Coronary artery (tissue), 2 donors: ENCODE results near the gene ERN2.

Experiments used
- DNase-seq: peaks from one replicate; pipeline ENCODE4 v3.0.0-alpha.2; 2017; ENCODE audit warnings: low spot score
- H3K27ac ChIP-seq, 2 donors: fragments of 200-600 bp; sonication (generic); one replicate each; pipeline ENCODE4 v1.5.1; 2016 to 2019
- H3K4me3 ChIP-seq: fragments of 200-600 bp; sonication (generic); 2 replicates; pipeline ENCODE4 v1.5.1; 2016; ENCODE audit warnings: mild to moderate bottlenecking, moderate library complexity
- CTCF ChIP-seq: fragments of 200-600 bp; sonication (generic); IDR thresholded peaks from one replicate; pipeline ENCODE4 v1.5.1; 2019; ENCODE audit warnings: antibody characterized with exemption

ERN2 gene

GRCh38 chr16:23683487-23683886, 29.5 kb downstream of the ERN2 start:
- no peak for TF ChIP-seq CTCF
- no peak overlapping the region for H3K27ac ChIP-seq
- no peak overlapping the region for H3K4me3 ChIP-seq
- no peak for DNase-seq

GRCh38 chr16:23682181-23682580, 30.8 kb downstream of the ERN2 start:
- Histone ChIP-seq H3K27ac (no peak overlapping the region), H3K4me3 (no peak overlapping the region)
- no peak for DNase-seq
- TF ChIP-seq CTCF, result no peak

GRCh38 chr16:23679986-23680336, 33.1 kb downstream of the ERN2 start:
- no peak for DNase-seq
- TF ChIP-seq CTCF, result no peak
- H3K4me3 ChIP-seq, result no peak overlapping the region
- no peak overlapping the region for H3K27ac ChIP-seq

- Histone ChIP-seq H3K27ac (no peak overlapping the region), H3K4me3 (peak overlapping the region; percentile 71)
- no peak for DNase-seq
- TF ChIP-seq CTCF, result no peak
These were observed 33.6 kb downstream of the ERN2 start for GRCh38 chr16:23679274-23679985.

- Histone ChIP-seq H3K27ac (peak within 1 kb of the TSS in 1 of 2 donors; percentile 47), H3K4me3 (peak within 1 kb of the TSS; percentile 71)
- DNase-seq, result no peak
- TF ChIP-seq CTCF, result no peak
These were observed 34.4 kb downstream of the ERN2 start, which contains the start of gene PLK1 for GRCh38 chr16:23678430-23679273. TSS of gene PLK1 (plus strand) at chr16:23678889. CDS start at chr16:23678933, 44 bp downstream.

GRCh38 chr16:23676924-23677480, 36.0 kb downstream of the ERN2 start:
- H3K4me3 ChIP-seq, result no peak overlapping the region
- H3K27ac ChIP-seq, result no peak overlapping the region
- TF ChIP-seq CTCF, result no peak
- no peak for DNase-seq
